Loucy (cell line): Measurements from ENCODE around the gene EIF1.

Experiments used
- EZH2phosphoT487 ChIP-seq: fragments of 200-600 bp; IDR thresholded peaks from 2 replicates; pipeline ENCODE4 v1.6.1; 2018; ENCODE audit warnings: antibody characterized with exemption, mild to moderate bottlenecking, moderate library complexity, borderline replicate concordance
- TF ChIP-seq, protein P1 (sequence below): fragments of 200-600 bp; sonication (generic); conservative IDR thresholded peaks from 2 replicates; pipeline ENCODE4 v1.5.1; 2014; ENCODE audit warnings: mild to moderate bottlenecking, antibody characterized with exemption, low read length

- TF ChIP-seq, protein P1, sequence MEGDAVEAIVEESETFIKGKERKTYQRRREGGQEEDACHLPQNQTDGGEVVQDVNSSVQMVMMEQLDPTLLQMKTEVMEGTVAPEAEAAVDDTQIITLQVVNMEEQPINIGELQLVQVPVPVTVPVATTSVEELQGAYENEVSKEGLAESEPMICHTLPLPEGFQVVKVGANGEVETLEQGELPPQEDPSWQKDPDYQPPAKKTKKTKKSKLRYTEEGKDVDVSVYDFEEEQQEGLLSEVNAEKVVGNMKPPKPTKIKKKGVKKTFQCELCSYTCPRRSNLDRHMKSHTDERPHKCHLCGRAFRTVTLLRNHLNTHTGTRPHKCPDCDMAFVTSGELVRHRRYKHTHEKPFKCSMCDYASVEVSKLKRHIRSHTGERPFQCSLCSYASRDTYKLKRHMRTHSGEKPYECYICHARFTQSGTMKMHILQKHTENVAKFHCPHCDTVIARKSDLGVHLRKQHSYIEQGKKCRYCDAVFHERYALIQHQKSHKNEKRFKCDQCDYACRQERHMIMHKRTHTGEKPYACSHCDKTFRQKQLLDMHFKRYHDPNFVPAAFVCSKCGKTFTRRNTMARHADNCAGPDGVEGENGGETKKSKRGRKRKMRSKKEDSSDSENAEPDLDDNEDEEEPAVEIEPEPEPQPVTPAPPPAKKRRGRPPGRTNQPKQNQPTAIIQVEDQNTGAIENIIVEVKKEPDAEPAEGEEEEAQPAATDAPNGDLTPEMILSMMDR, result no peak
- no peak for TF ChIP-seq EZH2phosphoT487
Observed at GRCh38 chr17:41686281-41686680, 2.4 kb upstream of the EIF1 start.
